Adrenal gland (tissue), 5 donors: ENCODE results near the gene ABTB2.

ENCODE experiments used
- POLR2A ChIP-seq, 2 donors: fragments of 450-650 bp; IDR thresholded peaks; one replicate each; pipeline ENCODE4 v1.6.1; 2017; ENCODE audit warnings: antibody characterized with exemption in 2 of 2, mild to moderate bottlenecking in 2 of 2, moderate library complexity in 1 of 2
- TF ChIP-seq, protein P1 (sequence below), 6 experiments: fragments of 450-650 bp in 4 of 6; fragments of 200-600 bp in 2 of 6; sonication (generic) in 1 of 6; IDR thresholded peaks; 1 replicate in 5 of 6; 2 replicates in 1 of 6; pipeline versions ENCODE4 v1.5.1 to v1.8.0; 2016 to 2021; ENCODE audit warnings: antibody characterized with exemption in 6 of 6, mild to moderate bottlenecking in 2 of 6, moderate library complexity in 1 of 6
- donor health status: DM: no; HTN: no; CAD: no.

DNA sequence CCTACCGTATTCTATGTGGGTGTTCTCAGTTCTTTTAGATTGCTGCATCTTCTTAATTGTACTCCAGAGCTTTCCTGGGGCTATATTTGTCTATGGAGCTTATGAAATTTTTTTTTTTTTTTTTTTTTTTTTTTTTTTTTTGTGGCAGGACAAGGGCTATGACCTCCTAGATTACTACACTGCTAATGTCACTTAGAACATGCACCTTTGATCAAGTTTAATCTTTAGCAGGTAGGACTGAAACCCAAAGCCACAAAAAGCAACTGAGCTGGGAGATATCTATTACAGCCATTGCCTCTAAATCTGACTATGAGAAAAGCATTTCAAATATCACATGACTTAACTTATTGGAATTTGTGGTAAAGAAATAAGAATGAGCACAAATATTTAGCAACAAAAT is 21.7 kb upstream of the ABTB2 start:
- TF ChIP-seq, protein P1, sequence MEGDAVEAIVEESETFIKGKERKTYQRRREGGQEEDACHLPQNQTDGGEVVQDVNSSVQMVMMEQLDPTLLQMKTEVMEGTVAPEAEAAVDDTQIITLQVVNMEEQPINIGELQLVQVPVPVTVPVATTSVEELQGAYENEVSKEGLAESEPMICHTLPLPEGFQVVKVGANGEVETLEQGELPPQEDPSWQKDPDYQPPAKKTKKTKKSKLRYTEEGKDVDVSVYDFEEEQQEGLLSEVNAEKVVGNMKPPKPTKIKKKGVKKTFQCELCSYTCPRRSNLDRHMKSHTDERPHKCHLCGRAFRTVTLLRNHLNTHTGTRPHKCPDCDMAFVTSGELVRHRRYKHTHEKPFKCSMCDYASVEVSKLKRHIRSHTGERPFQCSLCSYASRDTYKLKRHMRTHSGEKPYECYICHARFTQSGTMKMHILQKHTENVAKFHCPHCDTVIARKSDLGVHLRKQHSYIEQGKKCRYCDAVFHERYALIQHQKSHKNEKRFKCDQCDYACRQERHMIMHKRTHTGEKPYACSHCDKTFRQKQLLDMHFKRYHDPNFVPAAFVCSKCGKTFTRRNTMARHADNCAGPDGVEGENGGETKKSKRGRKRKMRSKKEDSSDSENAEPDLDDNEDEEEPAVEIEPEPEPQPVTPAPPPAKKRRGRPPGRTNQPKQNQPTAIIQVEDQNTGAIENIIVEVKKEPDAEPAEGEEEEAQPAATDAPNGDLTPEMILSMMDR (IDR thresholded peaks at IDR 0.05): no peak
- TF ChIP-seq POLR2A (IDR thresholded peaks at IDR 0.05): no peak
